Activated CD8-positive, alpha-beta T cell treated with anti-CD3 and anti-CD28 coated beads, Interleukin-2, amount 10 ng/mL, durations not matched to agents 7 days and 5 days (primary cell): ENCODE data around the gene PLPPR4. TPM values are rescaled to one million over a fixed set of nuclear protein-coding genes. Genes with fewer than 3 reads are reported as not detected.
"Not testable (repeated sequence)": the region's sequence is repeated elsewhere in the genome, so short reads cannot be mapped to it uniquely, and the experiment has no call there.

Experiments used
- ATAC-seq: fragments of 150-1000 bp; cut with Tn5 transposase; one replicate; pipeline ENCODE4 v1.10.0; 2021; ENCODE audit warnings: moderate library complexity
- CTCF ChIA-PET: fragments of 350-600 bp; sonication (Branson Sonifier 250); formaldehyde crosslinking; loops from one replicate; lab custom pipeline; 2021; ENCODE audit warnings: antibody characterized with exemption; lab: Charles Lee
- POLR2A ChIA-PET: fragments of 350-600 bp; sonication (Branson Sonifier 250); formaldehyde crosslinking; loops from one replicate; lab custom pipeline; 2021; ENCODE audit warnings: antibody characterized with exemption; lab: Charles Lee
- DNase-seq: peaks from one replicate; pipeline ENCODE4 v3.0.0-alpha.2; 2020
- H3K27ac Mint-ChIP-seq: one replicate; pipeline ENCODE4 v1.8.0; 2021; ENCODE audit warnings: mild to moderate bottlenecking, mixed read lengths
- H3K27me3 Mint-ChIP-seq: one replicate; pipeline ENCODE4 v1.8.0; 2021; ENCODE audit warnings: low read depth, mixed read lengths
- H3K36me3 Mint-ChIP-seq: one replicate; pipeline ENCODE4 v1.8.0; 2021; ENCODE audit warnings: low read depth, mixed read lengths
- H3K4me1 Mint-ChIP-seq: one replicate; pipeline ENCODE4 v1.8.0; 2021; ENCODE audit warnings: low read depth, mixed read lengths
- H3K4me3 Mint-ChIP-seq: one replicate; pipeline ENCODE4 v1.8.0; 2021; ENCODE audit warnings: mild to moderate bottlenecking, mixed read lengths
- H3K9me3 Mint-ChIP-seq: one replicate; pipeline ENCODE4 v1.8.0; 2022; ENCODE audit warnings: mixed read lengths; ENCODE audit not compliant: insufficient read depth
- total RNA-seq, 2 experiments: library from RNA; stranded (reverse); gene quantifications; one replicate each; pipeline ENCODE4 v1.2.3, GENCODE V29; 2021

The PLPPR4 gene
- total RNA-seq, 2 experiments from 2014 or later = not detected

GRCh38 chr1:99236756-99237155 is 27.5 kb upstream of the PLPPR4 start:
- POLR2A ChIA-PET = no interaction called here
- H3K27ac Mint-ChIP-seq = no peak overlapping the region
- no peak for ATAC-seq
- DNase-seq = no peak
- H3K4me1 Mint-ChIP-seq = no peaks in the 10 kb centered on the region
- no peaks in the 10 kb centered on the region for H3K9me3 Mint-ChIP-seq
- no peak overlapping the region for H3K4me3 Mint-ChIP-seq
- CTCF ChIA-PET = no interaction called here
- no peaks in the 10 kb centered on the region for H3K27me3 Mint-ChIP-seq
- H3K36me3 Mint-ChIP-seq = no peaks in the 10 kb centered on the region

DNA sequence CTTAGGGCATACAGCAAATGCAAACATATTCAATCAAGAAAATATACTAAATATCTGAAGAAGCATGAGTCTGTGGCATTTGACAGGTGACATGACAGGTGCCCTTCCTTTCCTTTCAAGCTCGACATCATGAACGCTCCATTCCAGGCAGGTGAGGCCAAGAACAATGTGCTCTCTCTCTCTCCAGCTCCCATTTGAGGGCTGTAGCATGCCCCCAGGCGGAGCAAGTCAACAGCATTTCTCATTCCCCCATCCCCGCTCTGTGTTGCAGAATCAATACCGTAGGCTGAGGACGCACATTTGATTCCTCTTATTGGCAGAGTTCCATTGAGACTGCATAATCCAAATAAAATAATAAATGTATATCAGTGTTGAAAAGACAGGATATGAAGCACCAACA is 24.6 kb upstream of the PLPPR4 start:
- DNase-seq = no peak
- ATAC-seq = no peak
- Mint-ChIP-seq H3K4me3 (no peak overlapping the region), H3K9me3 (peaks cover 4% of the 10 kb centered on the region), H3K27me3 (no peaks in the 10 kb centered on the region), H3K4me1 (no peaks in the 10 kb centered on the region), H3K36me3 (no peaks in the 10 kb centered on the region), H3K27ac (no peak overlapping the region)
- CTCF ChIA-PET = no interaction called here
- POLR2A ChIA-PET = no interaction called here

- Mint-ChIP-seq H3K27ac (no peak overlapping the region), H3K4me3 (no peak overlapping the region), H3K9me3 (peaks cover 4% of the 10 kb centered on the region), H3K27me3 (no peaks in the 10 kb centered on the region), H3K4me1 (no peaks in the 10 kb centered on the region), H3K36me3 (no peaks in the 10 kb centered on the region)
- ChIA-PET CTCF (no interaction called here), POLR2A (no interaction called here)
- ATAC-seq = no peak
- DNase-seq = no peak
Measured at GRCh38 chr1:99240621-99241020, 23.7 kb upstream of the PLPPR4 start.

- POLR2A ChIA-PET = no interaction called here
- CTCF ChIA-PET = no interaction called here
- no peaks in the 10 kb centered on the region for H3K27me3 Mint-ChIP-seq
- no peaks in the 10 kb centered on the region for H3K36me3 Mint-ChIP-seq
- DNase-seq (no peak), ATAC-seq (no peak)
- peaks cover 4% of the 10 kb centered on the region for H3K9me3 Mint-ChIP-seq
- no peak overlapping the region for H3K27ac Mint-ChIP-seq
- no peaks in the 10 kb centered on the region for H3K4me1 Mint-ChIP-seq
- H3K4me3 Mint-ChIP-seq = no peak overlapping the region
Measured at GRCh38 chr1:99246152-99246551, 18.1 kb upstream of the PLPPR4 start.

GRCh38 chr1:99247199-99247598 is 17.1 kb upstream of the PLPPR4 start:
- Mint-ChIP-seq H3K9me3 (peaks cover 4% of the 10 kb centered on the region), H3K27me3 (no peaks in the 10 kb centered on the region), H3K4me1 (no peaks in the 10 kb centered on the region), H3K27ac (no peak overlapping the region), H3K36me3 (no peaks in the 10 kb centered on the region), H3K4me3 (no peak overlapping the region)
- ChIA-PET CTCF (no interaction called here), POLR2A (no interaction called here)
- DNase-seq (no peak), ATAC-seq (no peak)

DNA sequence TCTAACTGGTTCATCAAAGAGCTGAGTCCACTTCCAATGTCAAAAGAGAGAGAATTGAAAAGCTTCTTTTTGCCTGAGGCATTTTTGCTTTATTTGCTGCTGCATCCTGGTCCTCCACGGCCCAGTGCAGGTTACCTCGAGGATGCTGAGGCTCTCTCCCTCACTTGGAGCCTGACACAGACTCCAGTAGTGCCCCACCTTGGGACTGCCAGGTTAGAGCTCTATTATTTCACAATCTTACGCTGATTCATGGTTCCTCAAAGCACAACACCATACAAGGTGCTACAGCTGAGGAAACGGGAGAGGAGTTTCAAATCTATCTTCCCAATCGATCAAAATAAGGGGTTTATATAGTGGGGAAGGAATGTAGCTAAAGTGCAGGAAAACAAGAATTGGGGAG is 13.6 kb upstream of the PLPPR4 start:
- no peak for ATAC-seq
- no peaks in the 10 kb centered on the region for H3K36me3 Mint-ChIP-seq
- ChIA-PET POLR2A (interaction anchor here (0.8 kb wide), 1 partner anchor 27 kb away, joined by 3 read pairs; no protein-coding TSS in a partner anchor), CTCF (no interaction called here)
- DNase-seq = no peak
- H3K4me3 Mint-ChIP-seq = no peak overlapping the region
- H3K27ac Mint-ChIP-seq = no peak overlapping the region
- no peaks in the 10 kb centered on the region for H3K9me3 Mint-ChIP-seq
- no peaks in the 10 kb centered on the region for H3K27me3 Mint-ChIP-seq
- H3K4me1 Mint-ChIP-seq = no peaks in the 10 kb centered on the region

- no peak overlapping the region for H3K27ac Mint-ChIP-seq
- H3K4me1 Mint-ChIP-seq = no peaks in the 10 kb centered on the region
- CTCF ChIA-PET = no interaction called here
- POLR2A ChIA-PET = no interaction called here
- H3K4me3 Mint-ChIP-seq = no peak overlapping the region
- no peaks in the 10 kb centered on the region for H3K9me3 Mint-ChIP-seq
- no peaks in the 10 kb centered on the region for H3K27me3 Mint-ChIP-seq
- ATAC-seq = no peak
- no peaks in the 10 kb centered on the region for H3K36me3 Mint-ChIP-seq
- no peak for DNase-seq
Measured at GRCh38 chr1:99251308-99251707, 13.0 kb upstream of the PLPPR4 start.

DNA sequence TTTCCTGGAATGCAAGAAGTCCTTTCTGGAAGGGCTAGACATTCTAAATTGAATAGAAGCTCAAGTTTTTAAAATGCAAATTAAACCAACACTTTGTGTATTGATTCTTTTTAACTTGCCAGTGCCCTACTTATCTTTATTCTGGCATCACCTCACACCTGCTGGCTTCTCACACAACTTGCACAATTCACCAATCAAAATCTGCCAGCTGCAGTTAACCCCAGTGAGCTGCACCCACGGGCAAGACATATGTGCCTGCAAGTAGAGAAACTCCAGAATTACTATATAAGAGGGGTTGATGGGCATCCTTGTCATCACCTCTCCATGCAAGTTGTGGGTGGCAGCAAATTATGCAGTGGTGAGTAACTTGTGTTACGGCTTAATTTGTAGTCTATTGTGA is 11.7 kb upstream of the PLPPR4 start:
- CTCF ChIA-PET = no interaction called here
- ATAC-seq = no peak
- Mint-ChIP-seq H3K27ac (no peak overlapping the region), H3K36me3 (no peaks in the 10 kb centered on the region), H3K9me3 (no peaks in the 10 kb centered on the region), H3K4me1 (no peaks in the 10 kb centered on the region), H3K4me3 (no peak overlapping the region), H3K27me3 (no peaks in the 10 kb centered on the region)
- no peak for DNase-seq
- POLR2A ChIA-PET = no interaction called here

GRCh38 chr1:99260402-99260801 is 3.9 kb upstream of the PLPPR4 start:
- POLR2A ChIA-PET, CTCF ChIA-PET, ATAC-seq, H3K9me3 Mint-ChIP-seq, H3K4me3 Mint-ChIP-seq, H3K4me1 Mint-ChIP-seq, H3K36me3 Mint-ChIP-seq, DNase-seq, H3K27ac Mint-ChIP-seq: not testable (repeated sequence)
- H3K27me3 Mint-ChIP-seq = peaks cover 29% of the 10 kb centered on the region

- H3K27me3 Mint-ChIP-seq = peaks cover 36% of the 10 kb centered on the region
- H3K36me3 Mint-ChIP-seq = no peaks in the 10 kb centered on the region
- ChIA-PET POLR2A (no interaction called here), CTCF (no interaction called here)
- no peaks in the 10 kb centered on the region for H3K9me3 Mint-ChIP-seq
- H3K4me1 Mint-ChIP-seq = no peaks in the 10 kb centered on the region
- H3K4me3 Mint-ChIP-seq = no peak overlapping the region
- ATAC-seq = no peak
- H3K27ac Mint-ChIP-seq = no peak overlapping the region
- no peak for DNase-seq
Measured at GRCh38 chr1:99265124-99265523, 832 bp downstream of the PLPPR4 start.

- CTCF ChIA-PET = interaction anchor here (1.1 kb wide), 1 partner anchor 40 kb away, joined by 3 read pairs; no protein-coding TSS in a partner anchor
- Mint-ChIP-seq H3K9me3 (no peaks in the 10 kb centered on the region), H3K36me3 (no peaks in the 10 kb centered on the region), H3K4me3 (no peak overlapping the region), H3K4me1 (no peaks in the 10 kb centered on the region), H3K27ac (no peak overlapping the region), H3K27me3 (peaks cover 36% of the 10 kb centered on the region)
- ATAC-seq (no peak), DNase-seq (no peak)
- POLR2A ChIA-PET = no interaction called here
Measured at GRCh38 chr1:99266726-99267125, 2.4 kb downstream of the PLPPR4 start.

DNA sequence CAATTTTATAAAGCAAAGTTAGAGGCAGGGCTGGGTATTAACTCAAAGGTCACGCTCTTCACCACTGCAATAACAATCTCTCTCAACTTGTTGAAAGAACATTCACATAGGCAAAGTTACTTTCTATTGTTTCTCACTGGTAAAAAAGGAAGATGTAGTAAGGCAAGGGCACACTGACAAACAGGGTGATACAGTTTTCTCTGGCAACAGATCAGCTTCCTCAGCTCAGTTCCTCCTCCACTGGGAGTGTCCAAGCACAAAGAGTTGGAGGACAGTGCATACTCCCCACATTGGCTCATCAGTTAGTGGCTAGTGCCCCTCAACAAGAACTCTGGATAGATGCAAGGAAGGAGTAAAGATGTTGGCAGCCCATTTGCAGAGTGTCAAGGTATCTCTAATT is 3.7 kb downstream of the PLPPR4 start:
- Mint-ChIP-seq H3K4me1 (no peaks in the 10 kb centered on the region), H3K27ac (no peak overlapping the region), H3K4me3 (no peak overlapping the region), H3K9me3 (no peaks in the 10 kb centered on the region), H3K36me3 (no peaks in the 10 kb centered on the region), H3K27me3 (peaks cover 28% of the 10 kb centered on the region)
- DNase-seq (no peak), ATAC-seq (no peak)
- POLR2A ChIA-PET = no interaction called here
- CTCF ChIA-PET = no interaction called here

DNA sequence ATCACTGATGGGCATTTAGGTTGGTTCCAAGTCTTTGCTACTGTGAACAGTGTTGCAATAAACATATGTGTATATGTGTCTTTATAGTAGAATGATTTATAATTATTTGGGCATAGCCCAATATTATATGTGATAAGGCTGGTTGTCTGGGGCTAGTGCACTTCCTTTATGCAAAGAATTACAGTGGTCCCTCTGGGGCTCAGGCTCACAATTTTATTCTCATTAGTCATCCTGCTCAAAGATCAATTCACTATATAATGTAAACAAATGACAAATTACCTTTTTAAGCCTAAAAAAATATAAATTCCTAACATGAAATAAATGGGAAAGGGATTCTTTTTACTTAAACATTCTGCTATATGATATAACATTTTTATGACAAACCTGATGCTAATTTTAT is 5.0 kb downstream of the PLPPR4 start:
- no peaks in the 10 kb centered on the region for H3K36me3 Mint-ChIP-seq
- no peaks in the 10 kb centered on the region for H3K9me3 Mint-ChIP-seq
- H3K27ac Mint-ChIP-seq = no peak overlapping the region
- ATAC-seq (no peak), DNase-seq (no peak)
- H3K4me1 Mint-ChIP-seq = no peaks in the 10 kb centered on the region
- POLR2A ChIA-PET = no interaction called here
- H3K4me3 Mint-ChIP-seq = no peak overlapping the region
- CTCF ChIA-PET = no interaction called here
- peaks cover 15% of the 10 kb centered on the region for H3K27me3 Mint-ChIP-seq
